Astrocyte of the hippocampus (primary cell): Measurements from ENCODE around the gene NCOA7.

Experiments
- DNase-seq: peaks from one replicate; pipeline ENCODE4 v3.0.0; 2011; ENCODE audit warnings: low read depth, low spot score

NCOA7 gene, protein sequence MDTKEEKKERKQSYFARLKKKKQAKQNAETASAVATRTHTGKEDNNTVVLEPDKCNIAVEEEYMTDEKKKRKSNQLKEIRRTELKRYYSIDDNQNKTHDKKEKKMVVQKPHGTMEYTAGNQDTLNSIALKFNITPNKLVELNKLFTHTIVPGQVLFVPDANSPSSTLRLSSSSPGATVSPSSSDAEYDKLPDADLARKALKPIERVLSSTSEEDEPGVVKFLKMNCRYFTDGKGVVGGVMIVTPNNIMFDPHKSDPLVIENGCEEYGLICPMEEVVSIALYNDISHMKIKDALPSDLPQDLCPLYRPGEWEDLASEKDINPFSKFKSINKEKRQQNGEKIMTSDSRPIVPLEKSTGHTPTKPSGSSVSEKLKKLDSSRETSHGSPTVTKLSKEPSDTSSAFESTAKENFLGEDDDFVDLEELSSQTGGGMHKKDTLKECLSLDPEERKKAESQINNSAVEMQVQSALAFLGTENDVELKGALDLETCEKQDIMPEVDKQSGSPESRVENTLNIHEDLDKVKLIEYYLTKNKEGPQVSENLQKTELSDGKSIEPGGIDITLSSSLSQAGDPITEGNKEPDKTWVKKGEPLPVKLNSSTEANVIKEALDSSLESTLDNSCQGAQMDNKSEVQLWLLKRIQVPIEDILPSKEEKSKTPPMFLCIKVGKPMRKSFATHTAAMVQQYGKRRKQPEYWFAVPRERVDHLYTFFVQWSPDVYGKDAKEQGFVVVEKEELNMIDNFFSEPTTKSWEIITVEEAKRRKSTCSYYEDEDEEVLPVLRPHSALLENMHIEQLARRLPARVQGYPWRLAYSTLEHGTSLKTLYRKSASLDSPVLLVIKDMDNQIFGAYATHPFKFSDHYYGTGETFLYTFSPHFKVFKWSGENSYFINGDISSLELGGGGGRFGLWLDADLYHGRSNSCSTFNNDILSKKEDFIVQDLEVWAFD

DNA sequence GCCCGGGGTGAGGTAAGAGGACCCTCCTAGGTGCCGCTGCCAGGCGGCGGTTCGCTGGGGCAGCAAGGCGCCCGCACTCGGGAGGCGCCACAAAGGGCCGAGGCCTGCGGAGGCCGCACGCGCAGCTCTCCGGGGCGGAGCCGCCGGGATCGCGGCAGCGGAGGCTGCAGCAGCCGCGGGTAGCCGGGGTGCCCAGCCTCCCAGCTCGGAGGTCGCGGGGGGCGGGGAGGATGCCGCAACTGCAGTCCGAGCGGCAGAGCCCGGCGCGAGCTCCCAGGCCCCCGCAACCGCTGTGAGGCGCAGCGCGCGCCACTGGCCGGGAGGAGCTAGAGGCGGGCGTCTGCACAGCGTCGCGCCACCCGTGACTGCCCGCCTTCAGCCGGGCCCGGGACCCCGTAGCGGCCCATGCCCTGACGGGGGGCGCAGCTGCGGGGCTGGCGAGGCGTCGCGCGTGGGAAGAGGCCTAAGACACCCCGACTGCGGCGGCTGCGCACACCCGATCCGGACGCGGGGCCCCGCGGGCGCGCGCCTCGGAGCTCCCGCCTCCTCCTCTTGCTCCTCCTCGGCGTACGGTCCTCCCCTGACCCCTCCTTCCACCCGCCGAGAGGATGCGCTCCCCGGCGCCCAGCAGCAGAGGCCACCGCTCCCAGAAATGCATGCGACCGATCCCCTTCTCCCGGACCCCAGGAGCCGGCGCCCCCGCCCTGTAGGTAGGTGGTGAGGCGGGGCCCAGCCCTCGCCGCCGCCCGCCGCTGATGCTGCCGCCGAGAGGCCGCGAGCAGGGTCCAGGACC is at the start of gene NCOA7:
NCOA7 (plus strand) TSS at position 603 of the 793 bp plus-strand sequence. CDS start 24,395 bp downstream, outside the sequence.
- DNase-seq, result peak; percentile 90

DNA sequence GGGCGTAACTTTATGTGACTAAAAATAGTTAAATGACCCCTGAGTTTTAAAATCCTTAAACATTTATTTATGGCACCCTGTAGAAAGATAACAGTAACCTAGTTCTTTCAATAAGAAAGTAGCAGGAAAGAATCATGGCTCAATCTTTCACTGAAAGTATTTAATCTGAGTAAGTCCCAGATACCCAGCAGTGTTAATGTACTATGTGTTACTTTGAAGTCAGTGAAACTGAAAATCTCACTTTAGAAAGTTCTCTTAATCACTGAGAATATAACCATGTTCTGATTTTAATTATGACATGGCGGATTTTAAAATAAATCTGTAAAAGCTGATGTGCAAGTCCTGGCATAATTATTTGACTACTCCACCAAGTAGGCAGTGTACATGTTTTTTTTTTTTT is 49.4 kb upstream of the NCOA7 start:
- DNase-seq, result no peak

GRCh38 chr6:125742024-125742423 is 48.7 kb upstream of the NCOA7 start:
- DNase-seq, result no peak

GRCh38 chr6:125742464-125743120 is 48.2 kb upstream of the NCOA7 start:
- DNase-seq, result no peak

GRCh38 chr6:125743604-125744003 is 47.2 kb upstream of the NCOA7 start:
- DNase-seq, result no peak

GRCh38 chr6:125745281-125746018 is 45.3 kb upstream of the NCOA7 start:
- DNase-seq, result no peak

DNA sequence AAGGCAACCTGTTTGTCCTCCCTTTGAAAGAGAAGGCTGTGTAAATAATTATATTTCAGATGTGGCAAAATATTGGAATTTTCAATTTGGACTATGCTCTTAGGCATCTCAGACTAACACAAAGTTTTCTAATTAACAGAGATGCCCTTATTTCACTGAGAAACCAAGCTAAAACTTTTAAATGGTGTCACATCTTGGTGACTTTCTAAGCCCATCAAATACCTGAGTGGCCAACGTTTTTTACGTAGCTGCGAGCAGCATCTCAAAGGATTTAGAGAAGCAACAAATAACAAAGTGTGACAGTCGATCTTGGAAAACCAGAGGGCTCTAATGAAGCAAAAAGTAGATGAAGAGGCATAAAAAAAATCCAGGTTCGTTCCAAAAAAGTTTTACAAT is 44.7 kb upstream of the NCOA7 start:
- no peak for DNase-seq

GRCh38 chr6:125746731-125747588 is 43.8 kb upstream of the NCOA7 start:
- DNase-seq, result peak; percentile 62

DNA sequence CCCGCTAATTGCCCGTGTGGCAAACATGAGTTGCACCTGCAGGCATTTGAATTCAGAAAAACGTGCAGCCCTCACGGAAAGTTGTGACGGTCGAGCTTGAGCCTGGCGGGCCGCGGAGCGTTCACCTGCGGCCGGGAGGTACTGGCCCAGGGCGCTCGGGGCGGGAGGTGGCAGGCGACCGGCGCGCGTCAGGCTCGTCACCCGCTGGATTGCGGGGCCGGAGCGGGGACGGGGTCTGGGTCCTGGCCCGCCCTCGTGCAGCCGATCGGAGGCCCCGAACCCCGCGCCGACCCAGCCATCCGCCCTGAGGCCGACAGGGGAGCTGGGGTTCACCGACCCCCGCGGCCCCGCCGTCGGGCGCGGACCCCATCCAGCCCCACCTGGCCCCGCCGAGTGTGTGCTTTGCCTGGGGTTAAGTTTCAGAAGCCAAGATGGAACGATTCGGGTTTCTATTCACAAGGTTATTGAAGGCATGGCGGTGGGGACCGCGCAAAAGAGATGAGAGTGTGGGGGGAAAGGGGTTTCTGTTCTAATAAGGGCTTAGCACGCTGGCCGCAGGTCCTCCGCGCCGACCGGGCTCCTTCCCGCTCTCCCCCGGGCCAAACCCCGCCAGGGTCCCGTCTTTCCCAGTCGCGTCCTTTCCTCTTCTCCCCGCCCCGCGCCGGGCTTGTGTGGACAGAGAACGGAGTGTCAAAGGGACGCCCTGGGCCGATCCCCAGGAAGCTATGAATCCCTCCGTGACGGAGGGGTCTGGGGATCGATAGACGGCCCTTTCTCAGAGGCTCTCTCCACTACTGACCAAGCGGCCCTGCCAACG is 43.0 kb upstream of the NCOA7 start:
- DNase-seq, result peak; percentile 46

DNA sequence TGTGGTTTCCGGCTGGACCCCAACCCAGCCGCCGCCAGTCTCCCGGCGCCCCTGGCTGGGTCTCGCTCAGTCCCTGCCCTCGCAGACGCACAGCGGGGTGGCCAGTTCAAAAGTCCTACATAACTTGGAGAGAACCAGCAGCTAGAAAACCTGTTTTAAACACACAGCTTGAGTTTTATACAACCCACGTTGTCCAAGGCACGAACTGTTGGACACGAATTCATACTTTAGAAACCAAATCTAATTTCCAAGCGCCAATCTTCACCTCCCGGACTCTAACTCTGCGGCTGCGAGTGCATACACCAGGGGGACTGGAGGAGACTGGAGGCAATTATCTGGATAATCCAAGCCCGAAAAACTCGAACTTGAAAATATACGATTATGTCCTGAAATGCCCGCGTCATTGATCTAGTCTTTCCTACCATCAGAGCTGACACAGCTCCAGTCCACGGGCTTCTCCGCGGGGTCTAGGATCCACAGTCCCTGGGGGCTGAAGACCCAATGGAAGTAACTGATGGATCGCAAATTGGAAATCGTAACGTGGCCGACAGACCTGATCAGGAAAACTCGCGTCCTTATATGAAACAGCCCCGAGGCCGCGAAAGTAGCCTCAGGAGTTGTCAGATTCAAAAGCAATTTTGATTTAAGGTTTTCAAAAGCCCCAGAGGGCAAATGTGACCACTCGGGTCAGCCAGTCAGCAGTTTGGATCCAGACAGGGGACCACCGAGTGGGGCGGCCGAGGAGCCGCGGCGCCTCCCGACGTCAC is 42.2 kb upstream of the NCOA7 start:
- peak; percentile 47 for DNase-seq

DNA sequence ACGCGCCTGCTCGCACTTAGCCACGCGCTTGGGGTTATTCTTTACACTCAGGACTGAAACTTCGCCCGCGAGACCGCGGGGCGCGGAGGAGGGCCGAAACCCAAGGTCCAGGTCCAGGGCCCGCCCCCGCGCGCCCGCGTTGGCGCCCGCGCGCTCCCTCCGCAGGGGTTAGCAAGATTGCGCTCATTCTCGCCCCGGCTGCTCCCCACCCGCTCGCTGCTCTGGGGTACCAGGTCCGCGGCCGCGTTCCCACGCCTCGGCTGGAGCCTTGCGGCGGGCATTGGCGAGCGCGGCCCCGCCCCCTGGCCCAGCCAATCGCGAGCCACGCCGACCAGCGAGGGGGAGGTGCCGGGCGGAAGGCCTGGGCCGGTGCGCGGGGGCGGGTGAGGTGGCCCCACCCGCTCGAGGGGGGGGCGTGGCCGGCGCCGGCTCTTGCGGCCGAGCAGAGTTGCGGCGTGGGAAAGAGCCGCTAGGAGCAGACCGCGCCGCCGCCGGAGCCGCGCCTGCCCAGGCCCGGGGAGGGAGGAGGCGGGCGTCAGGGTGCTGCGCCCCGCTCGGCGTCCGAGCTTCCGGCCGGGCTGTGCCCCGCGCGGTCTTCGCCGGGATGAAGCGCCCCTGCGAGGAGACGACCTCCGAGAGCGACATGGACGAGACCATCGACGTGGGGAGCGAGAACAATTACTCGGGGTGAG is 41.4 kb upstream of the NCOA7 start, which contains the start of gene HEY2:
HEY2 (plus strand) TSS at position 460 of the 692 bp plus-strand sequence; CDS start at position 605, 145 bp downstream.
- DNase-seq, result peak; percentile 97

GRCh38 chr6:125749865-125750691 is 40.7 kb upstream of the NCOA7 start:
- DNase-seq, result no peak

- DNase-seq, result no peak
Observed at GRCh38 chr6:125750692-125751333, 39.9 kb upstream of the NCOA7 start.

DNA sequence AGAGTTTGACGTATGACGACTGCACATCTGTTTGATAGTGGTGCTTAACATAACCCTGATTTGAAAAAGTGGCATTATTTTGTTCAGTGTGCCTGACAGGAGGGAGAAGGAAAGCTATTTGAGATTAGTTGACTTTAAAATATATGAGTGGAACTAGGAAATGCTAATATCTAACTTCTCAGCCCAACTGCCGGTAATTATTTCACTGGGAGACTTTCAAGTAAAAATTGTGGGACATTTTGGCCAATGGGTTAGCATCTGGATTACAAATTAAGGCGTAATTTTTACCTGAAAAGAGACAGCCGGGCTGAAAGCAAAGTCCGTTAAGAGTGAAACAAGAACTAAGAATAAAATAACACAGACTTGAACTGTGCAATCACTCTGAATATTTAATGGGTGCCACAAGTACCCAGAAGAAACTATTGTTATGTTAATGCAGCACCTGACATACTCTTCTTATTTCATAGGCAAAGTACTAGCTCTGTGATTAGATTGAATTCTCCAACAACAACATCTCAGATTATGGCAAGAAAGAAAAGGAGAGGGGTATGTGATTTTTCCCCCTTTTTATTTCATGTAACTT is 39.3 kb upstream of the NCOA7 start:
- DNase-seq, result no peak

DNA sequence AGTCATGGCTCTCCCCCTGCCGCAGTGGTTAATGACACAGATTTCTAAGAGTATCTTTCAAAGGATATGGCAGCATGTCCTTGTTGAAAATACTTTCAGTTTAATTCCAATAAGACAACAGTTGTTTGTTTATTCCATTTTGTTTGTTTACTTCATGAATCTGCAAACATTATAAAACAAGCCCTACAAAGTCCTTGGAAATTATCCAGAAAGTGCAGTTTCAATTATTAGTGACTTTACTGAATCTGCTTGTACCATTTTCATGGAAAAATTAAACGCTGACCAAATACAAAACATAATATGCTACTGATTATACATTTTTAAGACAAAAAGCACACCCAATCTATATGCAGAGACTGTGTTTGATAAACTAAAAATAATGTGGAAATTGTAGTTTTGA is 38.0 kb upstream of the NCOA7 start:
- DNase-seq, result no peak
